ENCODE measurements around the gene TNK2.

- TF ChIP-seq POLR2AphosphoS5 (IDR thresholded peaks at IDR 0.05; ENCODE audit: low read depth, low read length) (no peak), TAF1 (IDR thresholded peaks at IDR 0.05; ENCODE audit: borderline replicate concordance, insufficient read depth, low read length) (no peak)
Measured at GRCh38 chr3:195904368-195904767, 4.0 kb downstream of the TNK2 start.

All from PFSK-1 (cell line).